Adrenal gland (tissue), 12 donors: ENCODE results near the gene GABBR1. TPM values are rescaled to one million over a fixed set of nuclear protein-coding genes. Genes with fewer than 3 reads are reported as not detected.

ENCODE experiments used
- DNase-seq, 7 donors: peaks; one replicate each; pipeline ENCODE4 v3.0.0-alpha.2; 2019 to 2020
- H3K27ac ChIP-seq, 5 donors: fragments of 200-600 bp; sonication (generic) in 4 of 5; 1 replicate in 3 of 5; 2 replicates in 2 of 5; pipeline versions ENCODE4 v1.5.1 to v1.8.0; 2016 to 2020; ENCODE audit warnings: mild to moderate bottlenecking in 1 of 5
- H3K27me3 ChIP-seq: fragments of 200-600 bp; 2 replicates; pipeline ENCODE4 v1.8.0; 2021
- H3K36me3 ChIP-seq, 2 donors: fragments of 200-600 bp; replicated peaks in 1 of 2; 1 replicate in 1 of 2; 2 replicates in 1 of 2; pipeline versions ENCODE4 v1.5.1 to v1.8.0; 2018 to 2022
- H3K4me1 ChIP-seq, 2 donors: fragments of 200-600 bp; replicated peaks in 1 of 2; 1 replicate in 1 of 2; 2 replicates in 1 of 2; pipeline versions ENCODE4 v1.5.1 to v1.8.0; 2018 to 2021
- H3K4me3 ChIP-seq, 4 donors: fragments of 200-600 bp; sonication (generic) in 3 of 4; one replicate each; pipeline ENCODE4 v1.5.1; 2016 to 2018
- H3K9me3 ChIP-seq, 3 donors: fragments of 200-600 bp; sonication (generic) in 1 of 3; replicated peaks in 1 of 3; 1 replicate in 2 of 3; 2 replicates in 1 of 3; pipeline versions ENCODE4 v1.5.1 to v1.8.0; 2016 to 2021
- POLR2A ChIP-seq, 2 donors: fragments of 450-650 bp; IDR thresholded peaks; one replicate each; pipeline ENCODE4 v1.6.1; 2017; ENCODE audit warnings: antibody characterized with exemption in 2 of 2, mild to moderate bottlenecking in 2 of 2, moderate library complexity in 1 of 2
- WGBS, 4 donors: extraction: QIAGEN DNeasy Blood & Tissue Kit in 2 of 4; methylation state at CpG; one replicate each; pipeline versions ENCODE4 v1.1.5 to v1.1.7; 2013 to 2017; 5-methylcytosine and 5-hydroxymethylcytosine counted together
- intact Hi-C, 2 donors: fragments of 100-400 bp; cut with DNase I; formaldehyde crosslinking; loops; one replicate each; pipeline versions ENCODE4 v1.14.1 to v1.15.0; 2022 to 2023
- polyA plus RNA-seq, 3 donors: library from polyadenylated mRNA; stranded (reverse); fragments of 200-250 nt in 2 of 3; fragments of 350-450 nt in 1 of 3; fragmentation: Illumina TruSeq in 1 of 3; extraction: RNeasy Lipid Tissue Mini Kit (QIAGEN cat#74804) in 1 of 3; gene quantifications; one replicate each; pipeline ENCODE4 v1.2.3, GENCODE V29; 2013 to 2014
- total RNA-seq, 9 donors: library from RNA; depleted of rRNA in 4 of 9; stranded (reverse); fragments of >200 nt in 4 of 9; fragments of 120-200 nt in 1 of 9; fragmentation: NEBNext Ultra II Directional in 1 of 9; extraction: Animal tissue kit (Norgen Biotek cat#: 25700) in 1 of 9; gene quantifications; one replicate each; pipeline versions ENCODE4 v1.1.0 to v1.2.4, GENCODE V29; 2013 to 2023
- TF ChIP-seq, protein P1 (sequence below), 6 experiments: fragments of 450-650 bp in 4 of 6; fragments of 200-600 bp in 2 of 6; sonication (generic) in 1 of 6; IDR thresholded peaks; 1 replicate in 5 of 6; 2 replicates in 1 of 6; pipeline versions ENCODE4 v1.5.1 to v1.8.0; 2016 to 2021; ENCODE audit warnings: antibody characterized with exemption in 6 of 6, mild to moderate bottlenecking in 2 of 6, moderate library complexity in 1 of 6
- donor health status: healthy with polysubstance abuse.
- donor health status: Bipolar disorder and iron deficiency.
- donor health status: DM: yes; HTN: yes; CAD: no.
- donor health status: DM: no; HTN: no; CAD: no.
- donor health status: DM: no; HTN: no; CAD: no.
- donor health status: DM: yes; HTN: yes; CAD: no.

The GABBR1 gene
- total and polyA plus RNA-seq, 12 donors = 6.9 to 68.9 (median 18.1) TPM

- TF ChIP-seq, protein P1, sequence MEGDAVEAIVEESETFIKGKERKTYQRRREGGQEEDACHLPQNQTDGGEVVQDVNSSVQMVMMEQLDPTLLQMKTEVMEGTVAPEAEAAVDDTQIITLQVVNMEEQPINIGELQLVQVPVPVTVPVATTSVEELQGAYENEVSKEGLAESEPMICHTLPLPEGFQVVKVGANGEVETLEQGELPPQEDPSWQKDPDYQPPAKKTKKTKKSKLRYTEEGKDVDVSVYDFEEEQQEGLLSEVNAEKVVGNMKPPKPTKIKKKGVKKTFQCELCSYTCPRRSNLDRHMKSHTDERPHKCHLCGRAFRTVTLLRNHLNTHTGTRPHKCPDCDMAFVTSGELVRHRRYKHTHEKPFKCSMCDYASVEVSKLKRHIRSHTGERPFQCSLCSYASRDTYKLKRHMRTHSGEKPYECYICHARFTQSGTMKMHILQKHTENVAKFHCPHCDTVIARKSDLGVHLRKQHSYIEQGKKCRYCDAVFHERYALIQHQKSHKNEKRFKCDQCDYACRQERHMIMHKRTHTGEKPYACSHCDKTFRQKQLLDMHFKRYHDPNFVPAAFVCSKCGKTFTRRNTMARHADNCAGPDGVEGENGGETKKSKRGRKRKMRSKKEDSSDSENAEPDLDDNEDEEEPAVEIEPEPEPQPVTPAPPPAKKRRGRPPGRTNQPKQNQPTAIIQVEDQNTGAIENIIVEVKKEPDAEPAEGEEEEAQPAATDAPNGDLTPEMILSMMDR (IDR thresholded peaks at IDR 0.05) = no peak
- TF ChIP-seq POLR2A (IDR thresholded peaks at IDR 0.05) = no peak
- Histone ChIP-seq H3K9me3 (no peaks in the 10 kb centered on the region), H3K4me3 (no peak overlapping the region), H3K4me1 (no peaks in the 10 kb centered on the region), H3K36me3 (no peaks in the 10 kb centered on the region), H3K27me3 (peaks cover 15% of the 10 kb centered on the region), H3K27ac (no peak overlapping the region)
- 56 to 82% (median 79%) methylated on average over 1 of the region's 1 CpG for WGBS, 4 donors
- intact Hi-C loops = no loop called here
- no peak for DNase-seq
Measured at GRCh38 chr6:29561606-29562181, 71.3 kb downstream of the GABBR1 start.

- H3K36me3 ChIP-seq = no peaks in the 10 kb centered on the region
- H3K4me3 ChIP-seq = no peak overlapping the region
- peaks cover 20% of the 10 kb centered on the region for H3K27me3 ChIP-seq
- no peak for TF ChIP-seq POLR2A (IDR thresholded peaks at IDR 0.05)
- TF ChIP-seq, protein P1 (IDR thresholded peaks at IDR 0.05) = no peak
- intact Hi-C loops = no loop called here
- no peak overlapping the region for H3K27ac ChIP-seq
- no peak for DNase-seq
- H3K9me3 ChIP-seq = no peaks in the 10 kb centered on the region
- H3K4me1 ChIP-seq = no peaks in the 10 kb centered on the region
Measured at GRCh38 chr6:29561091-29561490, 71.9 kb downstream of the GABBR1 start.

- peaks cover 24% of the 10 kb centered on the region for H3K27me3 ChIP-seq
- WGBS, 4 donors = 64 to 71% (median 69%) methylated on average over 6 of the region's 6 CpGs
Measured at GRCh38 chr6:29559524-29560287, 73.3 kb downstream of the GABBR1 start, which contains the start of gene UBD. TSS of gene UBD (minus strand) at chr6:29559732. CDS start at chr6:29559701, 31 bp downstream.

DNA sequence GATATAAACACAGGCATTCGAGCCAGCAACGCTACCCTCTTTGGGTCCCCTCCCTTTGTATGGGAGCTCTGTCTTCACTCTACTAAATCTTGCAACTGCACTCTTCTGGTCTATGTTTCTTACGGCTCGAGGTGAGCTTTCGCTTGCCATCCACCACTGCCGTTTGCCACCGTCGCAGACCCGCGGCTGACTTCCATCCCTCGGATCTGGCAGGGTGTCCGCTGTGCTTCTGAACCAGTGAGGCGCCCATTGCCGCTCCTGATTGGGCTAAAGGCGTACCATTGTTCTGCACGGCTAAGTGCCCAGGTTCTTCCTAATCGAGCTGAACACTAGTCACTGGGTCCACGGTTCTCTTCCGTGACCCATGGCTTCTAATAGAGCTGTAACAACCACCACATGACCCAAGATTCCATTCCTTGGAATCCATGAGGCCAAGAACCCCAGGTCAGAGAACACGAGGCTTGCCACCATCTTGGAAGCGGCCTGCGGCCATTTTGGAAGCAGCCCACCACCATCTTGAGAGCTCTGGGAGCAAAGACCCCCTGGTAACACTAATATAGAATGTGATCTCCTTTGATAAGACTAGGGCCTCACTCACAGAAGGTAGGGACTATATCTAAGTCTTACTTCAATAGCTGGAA, 74.4 kb downstream of the GABBR1 start:
- WGBS, 4 donors = 86 to 89% (median 87%) methylated on average over 21 to 22 of the region's 22 CpGs
- Histone ChIP-seq H3K27me3 (peaks cover 29% of the 10 kb centered on the region), H3K4me3 (no peak overlapping the region)

More at GRCh38 chr6:29559524-29560287, 73.3 kb downstream of the GABBR1 start, which contains the start of gene UBD:
- no peak within 1 kb of the TSS for H3K4me3 ChIP-seq
- no peak for DNase-seq
- no peak within 1 kb of the TSS for H3K27ac ChIP-seq
- H3K9me3 ChIP-seq = no peaks in the 10 kb centered on the region
- H3K36me3 ChIP-seq = no peaks in the 10 kb centered on the region
- TF ChIP-seq, protein P1 (IDR thresholded peaks at IDR 0.05) = no peak
- TF ChIP-seq POLR2A (IDR thresholded peaks at IDR 0.05) = no peak
- intact Hi-C loops = no loop called here
- H3K4me1 ChIP-seq = no peaks in the 10 kb centered on the region

More for the DNA sequence above, 74.4 kb downstream of the GABBR1 start:
- intact Hi-C loops = no loop called here
- Histone ChIP-seq H3K4me1 (peaks cover 3 to 4% of the 10 kb centered on the region in 2 donors), H3K27ac (no peak overlapping the region), H3K36me3 (no peaks in the 10 kb centered on the region), H3K9me3 (no peaks in the 10 kb centered on the region)
- DNase-seq = no peak
- TF ChIP-seq, protein P1 (IDR thresholded peaks at IDR 0.05) = no peak
- TF ChIP-seq POLR2A (IDR thresholded peaks at IDR 0.05) = no peak
